ENCODE measurements around the gene CPSF4L.

The CPSF4L gene

GRCh38 chr17:73289549-73290254 lies 28.0 kb upstream of the CPSF4L start:
- DNase-seq, result no peak

GRCh38 chr17:73288534-73289302 lies 27.0 kb upstream of the CPSF4L start:
- no peak for DNase-seq

- DNase-seq, result no peak
Measured at GRCh38 chr17:73286863-73287296, 25.2 kb upstream of the CPSF4L start.

GRCh38 chr17:73285916-73286862 lies 24.5 kb upstream of the CPSF4L start:
- DNase-seq, result no peak

- no peak for DNase-seq
Measured at GRCh38 chr17:73285603-73285908, 23.9 kb upstream of the CPSF4L start.

- DNase-seq, result no peak
Measured at GRCh38 chr17:73284906-73285602, 23.4 kb upstream of the CPSF4L start.

- DNase-seq, result no peak
Measured at GRCh38 chr17:73284354-73284753, 22.7 kb upstream of the CPSF4L start.

- DNase-seq, result no peak
Measured at GRCh38 chr17:73283841-73284282, 22.2 kb upstream of the CPSF4L start.

GRCh38 chr17:73283250-73283649 lies 21.6 kb upstream of the CPSF4L start:
- DNase-seq, result no peak

- no peak for DNase-seq
Measured at GRCh38 chr17:73282629-73283028, 20.9 kb upstream of the CPSF4L start.

- DNase-seq, result no peak
Measured at GRCh38 chr17:73281928-73282327, 20.2 kb upstream of the CPSF4L start.

GRCh38 chr17:73280191-73280590 lies 18.5 kb upstream of the CPSF4L start:
- DNase-seq, result no peak

GRCh38 chr17:73279704-73280103 lies 18.0 kb upstream of the CPSF4L start:
- DNase-seq, result no peak

GRCh38 chr17:73278465-73279453 lies 17.1 kb upstream of the CPSF4L start:
- peak; percentile 82 for DNase-seq

- no peak for DNase-seq
Measured at GRCh38 chr17:73278049-73278464, 16.4 kb upstream of the CPSF4L start.

- no peak for DNase-seq
Measured at GRCh38 chr17:73274490-73274889, 12.8 kb upstream of the CPSF4L start.

GRCh38 chr17:73272906-73273218 lies 11.2 kb upstream of the CPSF4L start:
- DNase-seq, result no peak

- no peak for DNase-seq
Measured at GRCh38 chr17:73271072-73271471, 9.4 kb upstream of the CPSF4L start.

GRCh38 chr17:73269791-73270190 lies 8.1 kb upstream of the CPSF4L start:
- no peak for DNase-seq

GRCh38 chr17:73269329-73269615 lies 7.6 kb upstream of the CPSF4L start:
- no peak for DNase-seq

GRCh38 chr17:73268582-73269328 lies 7.1 kb upstream of the CPSF4L start:
- DNase-seq, result no peak
